ENCODE data around the gene FBN1.

FBN1 gene

GRCh38 chr15:48413304-48413703 lies 232.2 kb downstream of the FBN1 start:
- no peak for TF ChIP-seq CSRNP3 (CRISPR knock-in tag; IDR thresholded peaks at IDR 0.05)
- TF ChIP-seq CREB5 (CRISPR knock-in tag; IDR thresholded peaks at IDR 0.05; ENCODE audit: low read depth), result no peak
- no peak for TF ChIP-seq ZFP3 (CRISPR knock-in tag; IDR thresholded peaks at IDR 0.05)
- TF ChIP-seq, protein P1, sequence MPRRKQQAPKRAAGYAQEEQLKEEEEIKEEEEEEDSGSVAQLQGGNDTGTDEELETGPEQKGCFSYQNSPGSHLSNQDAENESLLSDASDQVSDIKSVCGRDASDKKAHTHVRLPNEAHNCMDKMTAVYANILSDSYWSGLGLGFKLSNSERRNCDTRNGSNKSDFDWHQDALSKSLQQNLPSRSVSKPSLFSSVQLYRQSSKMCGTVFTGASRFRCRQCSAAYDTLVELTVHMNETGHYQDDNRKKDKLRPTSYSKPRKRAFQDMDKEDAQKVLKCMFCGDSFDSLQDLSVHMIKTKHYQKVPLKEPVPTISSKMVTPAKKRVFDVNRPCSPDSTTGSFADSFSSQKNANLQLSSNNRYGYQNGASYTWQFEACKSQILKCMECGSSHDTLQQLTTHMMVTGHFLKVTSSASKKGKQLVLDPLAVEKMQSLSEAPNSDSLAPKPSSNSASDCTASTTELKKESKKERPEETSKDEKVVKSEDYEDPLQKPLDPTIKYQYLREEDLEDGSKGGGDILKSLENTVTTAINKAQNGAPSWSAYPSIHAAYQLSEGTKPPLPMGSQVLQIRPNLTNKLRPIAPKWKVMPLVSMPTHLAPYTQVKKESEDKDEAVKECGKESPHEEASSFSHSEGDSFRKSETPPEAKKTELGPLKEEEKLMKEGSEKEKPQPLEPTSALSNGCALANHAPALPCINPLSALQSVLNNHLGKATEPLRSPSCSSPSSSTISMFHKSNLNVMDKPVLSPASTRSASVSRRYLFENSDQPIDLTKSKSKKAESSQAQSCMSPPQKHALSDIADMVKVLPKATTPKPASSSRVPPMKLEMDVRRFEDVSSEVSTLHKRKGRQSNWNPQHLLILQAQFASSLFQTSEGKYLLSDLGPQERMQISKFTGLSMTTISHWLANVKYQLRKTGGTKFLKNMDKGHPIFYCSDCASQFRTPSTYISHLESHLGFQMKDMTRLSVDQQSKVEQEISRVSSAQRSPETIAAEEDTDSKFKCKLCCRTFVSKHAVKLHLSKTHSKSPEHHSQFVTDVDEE (CRISPR knock-in tag; IDR thresholded peaks at IDR 0.05), result no peak
- no peak for TF ChIP-seq ZNF8 (CRISPR knock-in tag; IDR thresholded peaks at IDR 0.05)
- TF ChIP-seq ESRRG (CRISPR knock-in tag; IDR thresholded peaks at IDR 0.05), result no peak
- no peak for TF ChIP-seq RARB (CRISPR knock-in tag; IDR thresholded peaks at IDR 0.05)
- TF ChIP-seq ZNF70 (CRISPR knock-in tag; IDR thresholded peaks at IDR 0.05), result no peak
- TF ChIP-seq CSDC2 (CRISPR knock-in tag; IDR thresholded peaks at IDR 0.05), result no peak
- no peak for TF ChIP-seq TCF4 (CRISPR knock-in tag; IDR thresholded peaks at IDR 0.05; ENCODE audit: borderline replicate concordance)
- no peak for TF ChIP-seq PPARA (CRISPR knock-in tag; IDR thresholded peaks at IDR 0.05; ENCODE audit: borderline replicate concordance)
- TF ChIP-seq ZFP30 (CRISPR knock-in tag; IDR thresholded peaks at IDR 0.05), result no peak
- TF ChIP-seq ISL1 (CRISPR knock-in tag; IDR thresholded peaks at IDR 0.05), result no peak
- TF ChIP-seq ZC3H10 (CRISPR knock-in tag; IDR thresholded peaks at IDR 0.05), result no peak
- no peak for TF ChIP-seq TOX (CRISPR knock-in tag; IDR thresholded peaks at IDR 0.05; ENCODE audit: borderline replicate concordance)
- TF ChIP-seq PATZ1 (CRISPR knock-in tag; IDR thresholded peaks at IDR 0.05; ENCODE audit: borderline replicate concordance), result no peak
- TF ChIP-seq OSR1 (CRISPR knock-in tag; IDR thresholded peaks at IDR 0.05), result no peak
- TF ChIP-seq BACH2 (CRISPR knock-in tag; IDR thresholded peaks at IDR 0.05; ENCODE audit: borderline replicate concordance), result no peak
- no peak for ATAC-seq

DNA sequence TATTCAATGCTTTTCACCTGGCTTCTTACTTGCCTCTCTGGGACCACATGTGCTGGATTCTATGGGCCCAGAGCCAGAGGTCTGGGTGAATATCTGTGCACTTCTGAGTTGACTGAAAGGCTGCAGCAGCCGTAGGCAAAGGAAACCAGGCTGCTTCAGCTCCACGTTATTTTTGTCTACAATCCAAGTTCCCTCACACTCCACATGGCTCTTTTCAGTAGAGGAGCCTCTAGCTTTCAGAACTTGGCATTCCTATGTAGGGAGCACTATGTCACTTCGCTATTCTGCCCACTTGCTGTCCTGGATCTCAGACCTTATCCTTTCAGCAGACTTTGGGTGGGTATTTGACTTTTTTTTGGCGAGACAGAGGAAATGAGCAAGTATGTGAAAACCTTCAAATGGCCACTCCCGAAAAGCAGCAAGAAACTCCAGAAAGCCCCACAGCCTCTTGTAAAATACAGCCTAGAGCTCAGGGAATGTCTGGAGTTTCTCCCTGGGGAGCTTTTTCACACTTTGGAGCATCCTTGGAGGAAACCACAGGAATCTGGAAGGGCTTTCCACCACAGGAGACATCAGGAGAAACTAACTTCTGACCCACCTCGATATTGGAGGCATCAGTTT lies 233.4 kb downstream of the FBN1 start:
- ATAC-seq, result peak; percentile 18
- TF ChIP-seq TCF4 (CRISPR knock-in tag; IDR thresholded peaks at IDR 0.05; ENCODE audit: borderline replicate concordance) (no peak), SNAI2 (CRISPR knock-in tag; IDR thresholded peaks at IDR 0.05) (no peak), PATZ1 (CRISPR knock-in tag; IDR thresholded peaks at IDR 0.05; ENCODE audit: borderline replicate concordance) (no peak), PPARA (CRISPR knock-in tag; IDR thresholded peaks at IDR 0.05; ENCODE audit: borderline replicate concordance) (no peak), CSRNP3 (CRISPR knock-in tag; IDR thresholded peaks at IDR 0.05) (no peak), ESRRG (CRISPR knock-in tag; IDR thresholded peaks at IDR 0.05) (no peak), ZNF8 (CRISPR knock-in tag; IDR thresholded peaks at IDR 0.05) (no peak), CREB5 (CRISPR knock-in tag; IDR thresholded peaks at IDR 0.05; ENCODE audit: low read depth) (no peak), ZNF565 (CRISPR knock-in tag; conservative IDR thresholded peaks at IDR 0.05; ENCODE audit: low read depth) (no peak), BACH2 (CRISPR knock-in tag; IDR thresholded peaks at IDR 0.05; ENCODE audit: borderline replicate concordance) (no peak), ZFP3 (CRISPR knock-in tag; IDR thresholded peaks at IDR 0.05) (no peak)
